H1 (cell line): ENCODE measurements around the gene CADM1. TPM values are rescaled to one million over a fixed set of nuclear protein-coding genes. Genes with fewer than 3 reads are reported as not detected.

Experiments
- CTCF ChIA-PET: fragments of 300-600 bp; sonication (Branson Sonifier 250); formaldehyde crosslinking; loops from one replicate; lab custom pipeline; 2021; ENCODE audit not compliant: partially characterized antibody; lab: Charles Lee
- POLR2A ChIA-PET: fragments of 300-600 bp; sonication (Branson Sonifier 250); formaldehyde crosslinking; loops from one replicate; lab custom pipeline; 2021; ENCODE audit warnings: inconsistent platforms; ENCODE audit not compliant: partially characterized antibody; lab: Charles Lee
- DNase-seq, 2 experiments: peaks; one replicate each; pipeline versions ENCODE4 v3.0.0 to v3.0.0-alpha.2; 2010 to 2022; ENCODE audit warnings: low spot score in 2 of 2, low read depth in 1 of 2, mixed read lengths in 1 of 2
- FAIRE-seq: peaks from 2 replicates; lab custom pipeline; 2011; peaks lifted over from hg19 to GRCh38; lab: Jason Lieb, UNC
- H2AFZ ChIP-seq: 2 replicates; pipeline ENCODE4 v1.8.1; 2012; ENCODE audit warnings: low read length, inconsistent platforms
- H2AK5ac ChIP-seq: 2 replicates; pipeline ENCODE4 v1.6.1; 2013; ENCODE audit warnings: low read depth, low read length
- H2BK120ac ChIP-seq: replicated peaks from 2 replicates; pipeline ENCODE3; 2013; ENCODE audit warnings: low read depth, low read length, inconsistent platforms
- H2BK12ac ChIP-seq: 2 replicates; pipeline ENCODE4 v1.6.1; 2013; ENCODE audit warnings: low read depth, low read length
- H2BK15ac ChIP-seq: 2 replicates; pipeline ENCODE4 v1.6.1; 2013; ENCODE audit warnings: low read length
- H2BK20ac ChIP-seq: 2 replicates; pipeline ENCODE4 v1.6.1; 2013; ENCODE audit warnings: low read length
- H2BK5ac ChIP-seq: 2 replicates; pipeline ENCODE4 v1.6.1; 2013; ENCODE audit warnings: low read depth, low read length
- H3K14ac ChIP-seq: 2 replicates; pipeline ENCODE4 v1.6.1; 2013; ENCODE audit warnings: inconsistent platforms; ENCODE audit not compliant: insufficient read length
- H3K18ac ChIP-seq: 2 replicates; pipeline ENCODE4 v1.6.1; 2013; ENCODE audit warnings: low read length; ENCODE audit errors: extremely low read depth
- H3K23ac ChIP-seq: 2 replicates; pipeline ENCODE4 v1.6.1; 2013; ENCODE audit warnings: inconsistent platforms; ENCODE audit not compliant: insufficient read length
- H3K23me2 ChIP-seq: 2 replicates; pipeline ENCODE4 v1.6.1; 2013; ENCODE audit warnings: low read depth, low read length
- H3K27ac ChIP-seq: 2 replicates; pipeline ENCODE4 v1.6.1; 2011; ENCODE audit warnings: low read depth, low read length, inconsistent platforms
- H3K27me3 ChIP-seq, 4 experiments: replicated peaks in 1 of 4; 1 replicate in 1 of 4; 2 replicates in 3 of 4; pipeline versions ENCODE4 v1.6.1 to v1.8.1; 2011 to 2013; ENCODE audit warnings: low read length in 3 of 4, mild to moderate bottlenecking in 3 of 4, inconsistent platforms in 2 of 4, mixed read lengths in 2 of 4, moderate library complexity in 1 of 4; ENCODE audit not compliant: control insufficient read depth in 3 of 4, insufficient read depth in 3 of 4; ENCODE audit errors: extremely low read depth in 1 of 4
- H3K36me3 ChIP-seq, 4 experiments: 2 replicates each; pipeline versions ENCODE4 v1.6.1 to v1.8.1; 2011 to 2013; ENCODE audit warnings: mild to moderate bottlenecking in 4 of 4, low read length in 3 of 4, moderate library complexity in 2 of 4, control low read depth in 1 of 4, inconsistent platforms in 1 of 4; ENCODE audit not compliant: insufficient read depth in 4 of 4, control insufficient read depth in 2 of 4
- H3K4ac ChIP-seq: replicated peaks from 2 replicates; pipeline ENCODE3; 2013; ENCODE audit warnings: low read length, low read depth, mixed read lengths, inconsistent platforms; ENCODE audit not compliant: insufficient read length
- H3K4me1 ChIP-seq, 4 experiments: replicated peaks in 1 of 4; 1 replicate in 1 of 4; 2 replicates in 3 of 4; pipeline versions ENCODE4 v1.6.1 to v1.8.1; 2011 to 2013; ENCODE audit warnings: low read length in 3 of 4, inconsistent platforms in 2 of 4, mixed read lengths in 1 of 4; ENCODE audit not compliant: insufficient read depth in 4 of 4, control insufficient read depth in 3 of 4
- H3K4me2 ChIP-seq, 2 experiments: 2 replicates each; pipeline versions ENCODE4 v1.6.1 to v1.8.1; 2011 to 2013; ENCODE audit warnings: low read depth in 2 of 2, low read length in 2 of 2, control low read depth in 1 of 2, inconsistent platforms in 1 of 2, mild to moderate bottlenecking in 1 of 2; ENCODE audit not compliant: insufficient read depth in 1 of 2
- H3K4me3 ChIP-seq, 4 experiments: fragments of 200-600, 300-600 bp in 1 of 4; sonication (generic), shearing (Covaris generic), sonication (Bioruptor Twin) in 1 of 4; 2 replicates each; pipeline versions ENCODE4 v1.5.1 to v1.8.1; 2011 to 2016; ENCODE audit warnings: low read length in 4 of 4, low read depth in 3 of 4, control low read depth in 2 of 4, inconsistent platforms in 2 of 4, mild to moderate bottlenecking in 2 of 4, mixed read lengths in 1 of 4, moderate library complexity in 1 of 4; ENCODE audit not compliant: insufficient read depth in 2 of 4; ENCODE audit errors: extremely low read depth in 1 of 4
- H3K56ac ChIP-seq: replicated peaks from 2 replicates; pipeline ENCODE3; 2013; ENCODE audit warnings: low read depth, mild to moderate bottlenecking, mixed read lengths, low read length, inconsistent platforms; ENCODE audit not compliant: insufficient read length
- H3K79me1 ChIP-seq: 2 replicates; pipeline ENCODE4 v1.6.1; 2013; ENCODE audit warnings: low read depth, low read length, control low read depth
- H3K79me2 ChIP-seq, 2 experiments: 2 replicates each; pipeline versions ENCODE4 v1.6.1 to v1.8.1; 2012 to 2013; ENCODE audit warnings: low read length in 2 of 2, mild to moderate bottlenecking in 2 of 2, inconsistent platforms in 1 of 2; ENCODE audit not compliant: insufficient read depth in 2 of 2, control insufficient read depth in 1 of 2
- H3K9ac ChIP-seq, 4 experiments: replicated peaks in 1 of 4; 1 replicate in 1 of 4; 2 replicates in 3 of 4; pipeline versions ENCODE4 v1.6.1 to v1.8.1; 2011 to 2013; ENCODE audit warnings: low read depth in 3 of 4, low read length in 3 of 4, control low read depth in 2 of 4, mild to moderate bottlenecking in 2 of 4, moderate library complexity in 2 of 4, inconsistent platforms in 1 of 4; ENCODE audit errors: extremely low read depth in 1 of 4
- H3K9me3 ChIP-seq, 2 experiments: 2 replicates each; pipeline versions ENCODE4 v1.6.1 to v1.8.1; 2012 to 2013; ENCODE audit warnings: mild to moderate bottlenecking in 2 of 2, moderate library complexity in 2 of 2, control low read depth in 1 of 2, inconsistent platforms in 1 of 2, low read depth in 1 of 2, low read length in 1 of 2, mixed read lengths in 1 of 2; ENCODE audit not compliant: insufficient read depth in 2 of 2
- H4K20me1 ChIP-seq, 2 experiments: replicated peaks in 1 of 2; 2 replicates each; pipeline versions ENCODE3 to v1.8.1; 2011 to 2013; ENCODE audit warnings: inconsistent platforms in 2 of 2, low read length in 2 of 2, mild to moderate bottlenecking in 1 of 2; ENCODE audit not compliant: insufficient read depth in 2 of 2, control insufficient read depth in 1 of 2
- H4K5ac ChIP-seq: 2 replicates; pipeline ENCODE4 v1.6.1; 2013; ENCODE audit warnings: low read length, low read depth, mixed read lengths, inconsistent platforms; ENCODE audit not compliant: insufficient read length
- H4K8ac ChIP-seq: 2 replicates; pipeline ENCODE4 v1.8.0; 2013; ENCODE audit warnings: mild to moderate bottlenecking, moderate library complexity, low read length, inconsistent platforms; ENCODE audit not compliant: insufficient read depth; ENCODE audit errors: extremely low read depth
- H4K91ac ChIP-seq: replicated peaks from 2 replicates; pipeline ENCODE3; 2013; ENCODE audit warnings: low read length, mixed read lengths, inconsistent platforms; ENCODE audit not compliant: insufficient read length
- ASH2L ChIP-seq: fragments of 200-600, 300-600 bp; sonication (generic); IDR thresholded peaks from one replicate; pipeline ENCODE4 v1.7.1; 2017; ENCODE audit warnings: low read length
- BRCA1 ChIP-seq: IDR thresholded peaks from 2 replicates; pipeline ENCODE4 v1.6.1; 2012; ENCODE audit warnings: low read depth, low read length, improper control_type of control experiment
- CREB1 ChIP-seq: IDR thresholded peaks from 2 replicates; pipeline ENCODE4 v1.6.1; 2012; ENCODE audit warnings: inconsistent platforms
- E2F6 ChIP-seq: IDR thresholded peaks from 2 replicates; pipeline ENCODE4 v1.6.1; 2012; ENCODE audit warnings: inconsistent platforms
- EGR1 ChIP-seq: IDR thresholded peaks from 2 replicates; pipeline ENCODE4 v1.6.1; 2011; ENCODE audit warnings: low read depth, low read length, borderline replicate concordance
- HDAC6 ChIP-seq: IDR thresholded peaks from one replicate; pipeline ENCODE4 v1.7.1; 2012; ENCODE audit warnings: low read depth, mild to moderate bottlenecking, inconsistent platforms, low read length, moderate library complexity
- RXRA ChIP-seq: IDR thresholded peaks from 2 replicates; pipeline ENCODE4 v1.6.1; 2011; ENCODE audit warnings: low read depth, mild to moderate bottlenecking, low read length, moderate library complexity; ENCODE audit not compliant: insufficient read depth
- TAF1 ChIP-seq: IDR thresholded peaks from 2 replicates; pipeline ENCODE4 v1.6.1; 2011; ENCODE audit warnings: mild to moderate bottlenecking, low read depth, low read length
- USF2 ChIP-seq: IDR thresholded peaks from 2 replicates; pipeline ENCODE4 v1.6.1; 2011; ENCODE audit warnings: low read length, improper control_type of control experiment
- WGBS, 2 experiments: shearing (Covaris generic) in 1 of 2; methylation state at CpG; one replicate each; pipeline versions ENCODE4 v1.1.6 to v1.1.7; 2013 to 2015; ENCODE audit warnings: low lambda C conversion rate in 2 of 2, mixed read lengths in 2 of 2, inconsistent platforms in 1 of 2, low coverage in 1 of 2, missing lambda C conversion rate in 1 of 2; ENCODE audit not compliant: insufficient replicate concordance in 2 of 2, insufficient coverage in 1 of 2, insufficient read length in 1 of 2; ENCODE audit errors: extremely low coverage in 1 of 2, missing lambda C conversion rate in 1 of 2; 5-methylcytosine and 5-hydroxymethylcytosine counted together
- polyA plus RNA-seq, 7 experiments: library from polyadenylated mRNA; depleted of rRNA in 3 of 7; stranded (reverse) in 5 of 7; unstranded in 2 of 7; fragments of >200 nt in 5 of 7; fragments of 200-250 nt in 2 of 7; gene quantifications; 1 replicate in 5 of 7; 2 replicates in 1 of 7; 4 replicates in 1 of 7; pipeline versions ENCODE4 v1.2.1 to v1.2.3, GENCODE V29; 2011 to 2013; ENCODE audit warnings: missing spikeins in 2 of 7, mixed read lengths in 2 of 7
- total RNA-seq: library from RNA; stranded (reverse); fragmentation: NEBNext Ultra II Directional; extraction: Animal tissue kit (Norgen Biotek cat#: 25700); gene quantifications from 2 replicates; pipeline ENCODE4 v1.2.1, GENCODE V29; 2021

CADM1 gene
- total and polyA plus RNA-seq, 2 of the 8 experiments (the other 6 are each of a cell fraction or from before 2014, with no cell fraction given), result 8.3 to 25.3 TPM

- Histone ChIP-seq H3K36me3 (no peaks in the 10 kb centered on the region), H2BK15ac (no peak overlapping the region), H3K4me1 (peaks cover 7 to 14% (median 12%) of the 10 kb centered on the region in 4 experiments; a peak in 6 of 7 replicates), H3K4me2 (peak overlapping the region; percentile 96 to 98), H3K4ac (no peak overlapping the region), H3K27me3 (peaks cover 12 to 29% (median 28%) of the 10 kb centered on the region in 4 experiments), H2AK5ac (no peak overlapping the region), H3K4me3 (peak overlapping the region; percentile 84 to 91 (median 86)), H3K23ac (no peak overlapping the region), H3K9ac (peak overlapping the region in 2 of 4 experiments; percentile 10 to 33; a peak in 5 of 7 replicates), H4K91ac (peak overlapping the region; percentile 58), H3K79me2 (no peaks in the 10 kb centered on the region), H4K20me1 (peaks cover 6 to 9% of the 10 kb centered on the region in 2 experiments), H3K14ac (no peak overlapping the region), H3K79me1 (no peaks in the 10 kb centered on the region), H2BK120ac (no peak overlapping the region), H2AFZ (peak overlapping the region; percentile 89), H3K18ac (peak overlapping the region; percentile 60), H3K56ac (no peak overlapping the region), H3K9me3 (no peaks in the 10 kb centered on the region), H2BK5ac (no peak overlapping the region; the same call in 1 of the 2 replicates), H3K23me2 (peaks cover 29% of the 10 kb centered on the region), H2BK12ac (no peak overlapping the region; the same call in 1 of the 2 replicates), H3K27ac (no peak overlapping the region), H2BK20ac (no peak overlapping the region), H4K8ac (no peak overlapping the region), H4K5ac (no peak overlapping the region)
- DNase-seq, result no peak
- no peak for TF ChIP-seq BRCA1
- TF ChIP-seq TAF1, result 0 out of 2 replicates have a peak, but pooled peaks have one; percentile 1
- no peak for TF ChIP-seq RXRA
- no peak for TF ChIP-seq ASH2L
- TF ChIP-seq E2F6, result 0 out of 2 replicates have a peak, but pooled peaks have one; percentile 2
- TF ChIP-seq EGR1, result peak; percentile 59
- TF ChIP-seq CREB1, result no peak
- no peak for TF ChIP-seq HDAC6
- TF ChIP-seq USF2, result no peak
- FAIRE-seq, result no peak
- ChIA-PET POLR2A (interaction anchor here (0.6 to 1.5 kb wide), 6 partner anchors 10 to 141 kb away, joined by 3 to 4 read pairs (median 3); no protein-coding TSS in a partner anchor), CTCF (interaction anchor here (0.8 to 4.4 kb wide), 12 partner anchors 10 to 470 kb away, joined by 3 to 19 read pairs (median 4); no protein-coding TSS in a partner anchor)
- WGBS, 2 experiments, result 3% methylated on average over 10 of the region's 10 CpGs; no CpG with 5 or more reads in 1 of the 2 experiments
These were observed 960 bp upstream of the CADM1 start for GRCh38 chr11:115505175-115505574.
